Measurements from ENCODE around the gene ESRRG. TPM values are rescaled to one million over a fixed set of nuclear protein-coding genes. Genes with fewer than 3 reads are reported as not detected.

ESRRG gene
- total and polyA plus RNA-seq, 2 donors (not counting 1 experiment from before 2014, with no cell fraction given) = 0.06 TPM; not detected in 1

DNA sequence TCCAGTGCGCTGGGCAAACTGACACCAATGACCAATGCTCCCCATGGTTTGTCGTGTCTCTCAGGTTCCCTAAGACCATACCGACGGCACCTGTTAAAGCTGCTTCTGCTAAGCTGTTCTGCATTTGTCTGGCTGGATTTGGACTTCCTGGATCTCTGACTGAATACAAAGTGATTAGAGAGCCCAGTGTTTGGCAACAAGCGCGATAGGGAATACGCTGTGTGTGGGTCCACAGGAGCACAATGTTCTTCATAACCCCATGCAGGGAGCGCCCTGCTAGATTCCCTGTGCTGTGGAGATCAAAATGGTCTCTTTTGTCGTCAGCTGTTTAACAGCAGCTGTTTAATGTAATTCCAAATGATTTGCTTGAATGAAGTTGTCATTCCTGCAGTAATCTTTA is 26.0 kb upstream of the ESRRG start:
- Histone ChIP-seq H3K27ac (ENCODE audit: low read length in 2 of 2) (no peak overlapping the region), H3K36me3 (replicated peaks in 1 of 2; ENCODE audit: control extremely low read depth in 1 of 2, control insufficient read depth in 1 of 2, extremely low read depth in 1 of 2, insufficient read depth in 2 of 2, low read length in 1 of 2) (no peaks in the 10 kb centered on the region), H3K9me3 (ENCODE audit: control extremely low read depth in 1 of 3, control insufficient read depth in 2 of 3, insufficient read depth in 1 of 3, low read length in 2 of 3) (no peaks in the 10 kb centered on the region), H3K4me2 (replicated peaks; ENCODE audit: low read depth, low read length, poor library complexity, severe bottlenecking) (no peak overlapping the region), H4K20me1 (ENCODE audit: control insufficient read depth, insufficient read depth, low read length, poor library complexity, severe bottlenecking) (no peaks in the 10 kb centered on the region), H3K79me2 (ENCODE audit: control insufficient read depth, insufficient read depth, low read length) (no peaks in the 10 kb centered on the region), H3K4me3 (ENCODE audit: control extremely low read depth in 1 of 5, extremely low read depth in 1 of 5, insufficient read depth in 1 of 5, low read depth in 2 of 5, low read length in 4 of 5) (no peak overlapping the region), H3K4me1 (ENCODE audit: control insufficient read depth in 2 of 2, insufficient read depth in 2 of 2, low read length in 2 of 2) (no peaks in the 10 kb centered on the region), H2AFZ (ENCODE audit: insufficient read depth, low read depth, low read length, poor library complexity, severe bottlenecking) (no peak overlapping the region), H3K27me3 (replicated peaks in 1 of 4; ENCODE audit: control extremely low read depth in 1 of 4, control insufficient read depth in 3 of 4, insufficient read depth in 4 of 4, low read length in 3 of 4) (no peaks in the 10 kb centered on the region), H3K9ac (ENCODE audit: low read length) (no peak overlapping the region)
- intact Hi-C loops (cut with micrococcal nuclease) = no loop called here
- Mint-ChIP-seq H3K27ac (no peak overlapping the region), H3K27me3 (no peaks in the 10 kb centered on the region), H3K9me3 (ENCODE audit: insufficient read depth) (no peaks in the 10 kb centered on the region), H3K4me1 (no peaks in the 10 kb centered on the region), H3K4me3 (no peak overlapping the region)
- ChIA-PET CTCF (no interaction called here), POLR2A (no interaction called here)
- WGBS (ENCODE audit: insufficient coverage) = 92% methylated on average over 9 of the region's 9 CpGs
- TF ChIP-seq, protein P1, sequence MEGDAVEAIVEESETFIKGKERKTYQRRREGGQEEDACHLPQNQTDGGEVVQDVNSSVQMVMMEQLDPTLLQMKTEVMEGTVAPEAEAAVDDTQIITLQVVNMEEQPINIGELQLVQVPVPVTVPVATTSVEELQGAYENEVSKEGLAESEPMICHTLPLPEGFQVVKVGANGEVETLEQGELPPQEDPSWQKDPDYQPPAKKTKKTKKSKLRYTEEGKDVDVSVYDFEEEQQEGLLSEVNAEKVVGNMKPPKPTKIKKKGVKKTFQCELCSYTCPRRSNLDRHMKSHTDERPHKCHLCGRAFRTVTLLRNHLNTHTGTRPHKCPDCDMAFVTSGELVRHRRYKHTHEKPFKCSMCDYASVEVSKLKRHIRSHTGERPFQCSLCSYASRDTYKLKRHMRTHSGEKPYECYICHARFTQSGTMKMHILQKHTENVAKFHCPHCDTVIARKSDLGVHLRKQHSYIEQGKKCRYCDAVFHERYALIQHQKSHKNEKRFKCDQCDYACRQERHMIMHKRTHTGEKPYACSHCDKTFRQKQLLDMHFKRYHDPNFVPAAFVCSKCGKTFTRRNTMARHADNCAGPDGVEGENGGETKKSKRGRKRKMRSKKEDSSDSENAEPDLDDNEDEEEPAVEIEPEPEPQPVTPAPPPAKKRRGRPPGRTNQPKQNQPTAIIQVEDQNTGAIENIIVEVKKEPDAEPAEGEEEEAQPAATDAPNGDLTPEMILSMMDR (IDR thresholded peaks at IDR 0.05) = no peak
- no peak for TF ChIP-seq EZH2 (IDR thresholded peaks at IDR 0.05; ENCODE audit: borderline replicate concordance, insufficient read depth, low read depth, low read length, poor library complexity, severe bottlenecking)
- no peak for ATAC-seq (ENCODE audit: low read depth)
- no peak for DNase-seq

DNA sequence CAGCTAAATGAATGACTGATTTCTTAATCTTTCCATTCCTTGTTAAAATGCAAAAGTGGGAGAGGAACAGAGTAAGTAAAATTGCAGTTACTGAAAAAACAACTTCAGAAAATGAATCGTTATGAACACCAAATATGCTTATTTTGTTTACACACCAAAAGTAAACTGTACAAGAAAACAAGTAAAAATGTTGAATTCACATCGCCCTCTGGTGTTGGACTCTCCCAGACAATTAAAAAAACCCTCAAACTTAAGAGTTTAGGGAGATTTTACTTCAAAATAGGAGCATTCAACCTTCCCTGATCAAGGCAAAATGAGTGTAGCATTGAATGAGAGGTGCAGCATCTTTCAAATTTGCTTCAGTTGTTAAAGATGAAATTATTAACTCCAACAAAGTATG is 19.4 kb upstream of the ESRRG start:
- H3K79me2 ChIP-seq (ENCODE audit: control insufficient read depth, insufficient read depth, low read length) = no peaks in the 10 kb centered on the region
- no peaks in the 10 kb centered on the region for H3K9me3 Mint-ChIP-seq (ENCODE audit: insufficient read depth)

More for the DNA sequence above, 19.4 kb upstream of the ESRRG start:
- Histone ChIP-seq H3K4me3 (ENCODE audit: control extremely low read depth in 1 of 5, extremely low read depth in 1 of 5, insufficient read depth in 1 of 5, low read depth in 2 of 5, low read length in 4 of 5) (no peak overlapping the region), H3K27me3 (replicated peaks in 1 of 4; ENCODE audit: control extremely low read depth in 1 of 4, control insufficient read depth in 3 of 4, insufficient read depth in 4 of 4, low read length in 3 of 4) (no peaks in the 10 kb centered on the region), H3K9me3 (ENCODE audit: control extremely low read depth in 1 of 3, control insufficient read depth in 2 of 3, insufficient read depth in 1 of 3, low read length in 2 of 3) (no peaks in the 10 kb centered on the region), H3K27ac (ENCODE audit: low read length in 2 of 2) (no peak overlapping the region), H3K9ac (ENCODE audit: low read length) (no peak overlapping the region), H3K36me3 (replicated peaks in 1 of 2; ENCODE audit: control extremely low read depth in 1 of 2, control insufficient read depth in 1 of 2, extremely low read depth in 1 of 2, insufficient read depth in 2 of 2, low read length in 1 of 2) (no peaks in the 10 kb centered on the region), H4K20me1 (ENCODE audit: control insufficient read depth, insufficient read depth, low read length, poor library complexity, severe bottlenecking) (no peaks in the 10 kb centered on the region), H2AFZ (ENCODE audit: insufficient read depth, low read depth, low read length, poor library complexity, severe bottlenecking) (no peak overlapping the region), H3K4me1 (ENCODE audit: control insufficient read depth in 2 of 2, insufficient read depth in 2 of 2, low read length in 2 of 2) (no peaks in the 10 kb centered on the region), H3K4me2 (replicated peaks; ENCODE audit: low read depth, low read length, poor library complexity, severe bottlenecking) (no peak overlapping the region)
- POLR2A ChIA-PET = no interaction called here
- intact Hi-C loops (cut with micrococcal nuclease) = no loop called here
- CTCF ChIA-PET = no interaction called here
- H3K4me1 Mint-ChIP-seq = no peaks in the 10 kb centered on the region
- no peaks in the 10 kb centered on the region for H3K27me3 Mint-ChIP-seq
- no peak overlapping the region for H3K27ac Mint-ChIP-seq
- WGBS (ENCODE audit: insufficient coverage) = no CpG with 5 or more reads among the region's 2 CpGs
- ATAC-seq (ENCODE audit: low read depth) = no peak
- no peak for TF ChIP-seq EZH2 (IDR thresholded peaks at IDR 0.05; ENCODE audit: borderline replicate concordance, insufficient read depth, low read depth, low read length, poor library complexity, severe bottlenecking)
- TF ChIP-seq, protein P1 (IDR thresholded peaks at IDR 0.05) = no peak
- H3K4me3 Mint-ChIP-seq = no peak overlapping the region
- DNase-seq = no peak
